Activated CD4-positive, alpha-beta memory T cell treated with anti-CD3 and anti-CD28 coated beads for 36 hours (primary cell): ENCODE data around the gene CLDN9. TPM values are rescaled to one million over a fixed set of nuclear protein-coding genes. Genes with fewer than 3 reads are reported as not detected.
A peak's percentile ranks its signal among the peaks of the same experiment; 100 is the strongest.

ENCODE experiments used
- CTCF ChIA-PET: fragments of 350-600 bp; sonication (Branson Sonifier 250); formaldehyde crosslinking; loops from one replicate; lab custom pipeline; 2021; ENCODE audit warnings: antibody characterized with exemption, inconsistent platforms; lab: Charles Lee
- POLR2A ChIA-PET: fragments of 350-600 bp; sonication (Branson Sonifier 250); formaldehyde crosslinking; loops from one replicate; lab custom pipeline; 2021; ENCODE audit warnings: antibody characterized with exemption; lab: Charles Lee
- DNase-seq: peaks from one replicate; pipeline ENCODE4 v3.0.0-alpha.2; 2020
- H3K27ac Mint-ChIP-seq: one replicate; pipeline ENCODE4 v1.8.0; 2021; ENCODE audit warnings: mixed read lengths
- H3K27me3 Mint-ChIP-seq: one replicate; pipeline ENCODE4 v1.8.0; 2021; ENCODE audit warnings: mixed read lengths
- H3K36me3 Mint-ChIP-seq: one replicate; pipeline ENCODE4 v1.8.0; 2021; ENCODE audit warnings: mixed read lengths
- H3K4me1 Mint-ChIP-seq: one replicate; pipeline ENCODE4 v1.8.0; 2021; ENCODE audit warnings: low read depth, mixed read lengths
- H3K4me3 Mint-ChIP-seq: one replicate; pipeline ENCODE4 v1.8.0; 2021; ENCODE audit warnings: mild to moderate bottlenecking, mixed read lengths
- H3K9me3 Mint-ChIP-seq: one replicate; pipeline ENCODE4 v1.8.0; 2021; ENCODE audit warnings: mixed read lengths
- intact Hi-C: fragments of 100-400 bp; cut with micrococcal nuclease; formaldehyde crosslinking; loops from one replicate; pipeline ENCODE4 v1.15.1; 2023
- total RNA-seq, 2 experiments: library from RNA; stranded (reverse); gene quantifications; one replicate each; pipeline ENCODE4 v1.2.3, GENCODE V29; 2021

CLDN9 gene
- total RNA-seq, 2 experiments from 2014 or later = not detected

- CTCF ChIA-PET = interaction anchor here (2.8 to 3.5 kb wide), 2 partner anchors 10 to 20 kb away, joined by 16 to 32 read pairs; no protein-coding TSS in a partner anchor
- peaks cover 52% of the 10 kb centered on the region for H3K27me3 Mint-ChIP-seq
These were observed 26.2 kb downstream of the CLDN9 start for GRCh38 chr16:3038896-3039295.

GRCh38 chr16:3042376-3042775, 29.7 kb downstream of the CLDN9 start:
- no peaks in the 10 kb centered on the region for H3K9me3 Mint-ChIP-seq
- no peak overlapping the region for H3K4me3 Mint-ChIP-seq
- DNase-seq = no peak
- intact Hi-C loops = no loop called here
- ChIA-PET POLR2A (no interaction called here), CTCF (interaction anchor here (0.9 to 3.7 kb wide), 4 partner anchors 12 to 87 kb away, joined by 3 to 60 read pairs (median 9); no protein-coding TSS in a partner anchor)
- H3K36me3 Mint-ChIP-seq = no peaks in the 10 kb centered on the region
- peaks cover 50% of the 10 kb centered on the region for H3K27me3 Mint-ChIP-seq
- peaks cover 13% of the 10 kb centered on the region for H3K4me1 Mint-ChIP-seq
- no peak overlapping the region for H3K27ac Mint-ChIP-seq

More at GRCh38 chr16:3038896-3039295, 26.2 kb downstream of the CLDN9 start:
- POLR2A ChIA-PET = interaction anchor here (0.5 to 1.7 kb wide), 3 partner anchors 13 to 107 kb away, joined by 3 to 4 read pairs (median 3); partner anchors contain the start of gene IL32
- no peak for DNase-seq
- no peak overlapping the region for H3K4me3 Mint-ChIP-seq
- H3K27ac Mint-ChIP-seq = no peak overlapping the region
- peaks cover 14% of the 10 kb centered on the region for H3K4me1 Mint-ChIP-seq
- intact Hi-C loops = no loop called here
- H3K36me3 Mint-ChIP-seq = no peaks in the 10 kb centered on the region
- no peaks in the 10 kb centered on the region for H3K9me3 Mint-ChIP-seq

DNA sequence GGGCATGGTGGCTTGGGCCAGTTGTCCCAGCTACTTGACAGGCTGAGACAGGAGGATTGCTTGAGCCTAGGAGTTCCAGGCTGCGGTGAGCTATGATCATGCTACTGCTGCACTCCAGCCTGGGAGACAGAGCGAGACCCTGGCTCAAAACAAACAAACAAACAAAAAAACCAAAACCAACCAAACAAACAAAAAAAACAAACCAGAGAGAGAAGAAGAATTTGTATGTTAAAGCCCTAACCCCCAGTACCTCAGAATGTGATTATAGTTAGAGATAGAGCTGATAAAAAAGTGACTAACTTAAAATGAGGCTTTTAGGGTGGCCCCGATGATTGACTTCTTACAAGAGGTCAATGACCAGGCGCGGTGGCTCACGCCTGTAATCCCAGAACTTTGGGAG, 32.0 kb downstream of the CLDN9 start:
- intact Hi-C loops = no loop called here
- Mint-ChIP-seq H3K27me3 (peaks cover 33% of the 10 kb centered on the region), H3K9me3 (no peaks in the 10 kb centered on the region), H3K36me3 (no peaks in the 10 kb centered on the region), H3K4me3 (peak overlapping the region; percentile 68), H3K27ac (no peak overlapping the region), H3K4me1 (peaks cover 15% of the 10 kb centered on the region)
- CTCF ChIA-PET = interaction anchor here (2.2 kb wide), 1 partner anchor 13 kb away, joined by 16 read pairs; no protein-coding TSS in a partner anchor
- DNase-seq = no peak
- POLR2A ChIA-PET = no interaction called here

DNA sequence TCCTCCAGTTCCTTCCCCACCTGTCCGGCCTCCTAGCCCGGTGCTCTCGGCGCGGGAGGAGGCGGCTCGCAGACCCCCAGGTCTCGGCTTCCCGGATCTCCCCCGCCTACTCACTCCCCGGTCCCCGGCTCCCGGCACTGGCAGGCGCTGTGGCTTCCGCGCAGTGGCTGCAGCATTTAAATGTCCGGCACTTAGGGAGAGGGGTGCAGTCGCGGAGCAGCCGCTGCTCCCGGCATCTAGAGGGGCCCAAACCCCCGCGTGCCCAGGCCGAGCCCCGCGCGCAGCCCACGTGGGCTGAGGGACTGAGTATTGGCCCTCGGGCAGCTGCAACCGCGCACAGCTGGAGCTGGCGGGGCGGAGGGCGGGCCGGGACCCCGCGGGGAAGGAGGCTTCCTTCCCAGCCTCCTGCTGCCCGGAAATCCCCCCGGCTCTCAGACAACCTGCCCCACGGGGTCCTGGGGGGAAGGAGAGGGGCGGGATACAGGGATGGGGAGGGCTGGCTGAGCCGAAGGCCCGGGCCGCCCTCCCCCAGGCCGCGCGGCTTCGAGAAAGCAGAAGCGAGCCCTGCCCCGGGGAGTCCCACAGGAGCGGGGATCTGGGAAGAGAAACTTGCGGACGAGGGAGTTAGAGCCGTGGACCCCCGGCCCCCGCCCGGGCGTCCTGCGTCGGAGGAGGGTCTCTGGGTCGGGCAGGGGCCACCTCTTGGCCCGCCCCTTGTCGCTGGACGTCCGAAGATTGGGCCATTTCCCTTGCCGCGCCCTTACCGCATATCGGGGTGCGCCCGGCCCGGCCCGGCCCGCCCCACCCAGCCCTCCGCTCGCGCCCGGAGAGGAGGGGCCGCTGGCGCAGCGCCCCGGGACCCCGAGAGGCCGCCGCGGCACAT, 33.3 kb downstream of the CLDN9 start, which contains the start of gene MMP25:
TSS of gene MMP25 (plus strand) at position 804 of the 883 bp plus-strand sequence. CDS start 357 bp downstream, outside the sequence.
- H3K27ac Mint-ChIP-seq = no peak within 1 kb of the TSS
- H3K4me3 Mint-ChIP-seq = peak within 1 kb of the TSS; percentile 68
- H3K4me1 Mint-ChIP-seq = peaks cover 16% of the 10 kb centered on the region
- ChIA-PET POLR2A (interaction anchor here (1.0 to 1.1 kb wide), 2 partner anchors 15 to 89 kb away, joined by 3 read pairs; partner anchors contain the start of gene ZNF213), CTCF (interaction anchor here (1.0 to 2.2 kb wide), 4 partner anchors 11 to 17 kb away, joined by 3 to 16 read pairs (median 9); no protein-coding TSS in a partner anchor)
- H3K9me3 Mint-ChIP-seq = no peaks in the 10 kb centered on the region
- no peaks in the 10 kb centered on the region for H3K36me3 Mint-ChIP-seq
- H3K27me3 Mint-ChIP-seq = peaks cover 29% of the 10 kb centered on the region
- intact Hi-C loops = no loop called here
- DNase-seq = no peak

DNA sequence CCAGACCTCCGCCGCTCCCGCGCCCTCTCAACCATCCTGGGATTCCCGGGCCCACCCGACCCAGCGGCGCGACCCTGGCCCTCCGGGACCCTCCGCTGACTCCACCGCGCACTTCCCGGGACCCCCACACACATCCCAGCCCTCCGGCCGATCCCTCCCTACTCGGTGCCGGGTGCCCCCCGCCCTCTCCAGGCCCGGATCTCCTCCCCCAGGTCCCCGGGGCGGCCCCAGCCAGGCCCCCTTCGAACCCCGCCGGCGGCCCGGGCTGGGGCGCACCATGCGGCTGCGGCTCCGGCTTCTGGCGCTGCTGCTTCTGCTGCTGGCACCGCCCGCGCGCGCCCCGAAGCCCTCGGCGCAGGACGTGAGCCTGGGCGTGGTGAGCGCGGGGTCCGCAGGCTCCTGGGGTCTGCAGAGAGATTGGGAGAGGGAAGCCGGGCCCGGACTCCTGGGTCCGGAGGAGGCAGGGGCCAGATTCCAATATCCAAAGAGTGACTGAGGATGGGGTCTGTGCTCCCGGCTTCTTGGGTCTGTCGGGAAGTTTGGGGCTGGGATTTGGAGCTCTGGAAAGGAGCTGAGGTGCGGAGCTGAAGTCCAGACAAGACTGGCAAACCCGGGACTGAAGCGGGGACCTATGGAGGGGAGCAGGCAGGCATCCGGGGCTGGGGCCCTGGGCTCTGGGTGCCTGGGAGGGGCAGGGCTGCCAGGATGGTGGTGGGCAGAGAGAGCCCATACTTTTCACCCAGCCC, 34.1 kb downstream of the CLDN9 start:
- Mint-ChIP-seq H3K9me3 (no peaks in the 10 kb centered on the region), H3K36me3 (no peaks in the 10 kb centered on the region), H3K27me3 (peaks cover 27% of the 10 kb centered on the region), H3K27ac (no peak overlapping the region), H3K4me3 (no peak overlapping the region), H3K4me1 (peaks cover 23% of the 10 kb centered on the region)
- POLR2A ChIA-PET = interaction anchor here (1.0 to 1.3 kb wide), 2 partner anchors 15 kb away, joined by 3 to 5 read pairs; no protein-coding TSS in a partner anchor
- CTCF ChIA-PET = interaction anchor here (1.8 to 6.2 kb wide), 4 partner anchors 12 to 83 kb away, joined by 8 to 89 read pairs (median 16); no protein-coding TSS in a partner anchor
- DNase-seq = no peak
- intact Hi-C loops = no loop called here

DNA sequence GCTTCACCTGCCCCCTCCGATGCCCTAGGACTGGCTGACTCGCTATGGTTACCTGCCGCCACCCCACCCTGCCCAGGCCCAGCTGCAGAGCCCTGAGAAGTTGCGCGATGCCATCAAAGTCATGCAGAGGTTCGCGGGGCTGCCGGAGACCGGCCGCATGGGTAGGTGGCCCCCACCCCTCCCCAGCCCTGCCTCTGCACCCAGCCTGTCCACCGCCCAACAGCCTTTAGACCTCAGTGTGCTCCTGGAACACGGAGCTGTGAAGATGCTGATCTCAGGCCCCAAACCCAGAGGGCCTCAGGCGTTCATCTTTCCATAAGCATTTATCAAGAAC, 34.6 kb downstream of the CLDN9 start:
- ChIA-PET CTCF (interaction anchor here (1.5 to 6.2 kb wide), 6 partner anchors 11 to 82 kb away, joined by 4 to 89 read pairs (median 12); partner anchors contain the start of gene IL32), POLR2A (interaction anchor here (1.3 kb wide), 1 partner anchor 16 kb away, joined by 5 read pairs; no protein-coding TSS in a partner anchor)
- H3K9me3 Mint-ChIP-seq = no peaks in the 10 kb centered on the region
- intact Hi-C loops = no loop called here
- no peak overlapping the region for H3K27ac Mint-ChIP-seq
- H3K4me1 Mint-ChIP-seq = peaks cover 26% of the 10 kb centered on the region
- no peak overlapping the region for H3K4me3 Mint-ChIP-seq
- H3K36me3 Mint-ChIP-seq = no peaks in the 10 kb centered on the region
- no peak for DNase-seq
- H3K27me3 Mint-ChIP-seq = peaks cover 27% of the 10 kb centered on the region

GRCh38 chr16:3049921-3050481, 37.3 kb downstream of the CLDN9 start:
- ChIA-PET POLR2A (no interaction called here), CTCF (interaction anchor here (6.2 kb wide), 1 partner anchor 19 kb away, joined by 89 read pairs; no protein-coding TSS in a partner anchor)
- no peak overlapping the region for H3K27ac Mint-ChIP-seq
- DNase-seq = no peak
- no peak overlapping the region for H3K4me3 Mint-ChIP-seq
- peaks cover 7% of the 10 kb centered on the region for H3K27me3 Mint-ChIP-seq
- H3K9me3 Mint-ChIP-seq = no peaks in the 10 kb centered on the region
- peaks cover 32% of the 10 kb centered on the region for H3K4me1 Mint-ChIP-seq
- peaks cover 9% of the 10 kb centered on the region for H3K36me3 Mint-ChIP-seq
- intact Hi-C loops = no loop called here

DNA sequence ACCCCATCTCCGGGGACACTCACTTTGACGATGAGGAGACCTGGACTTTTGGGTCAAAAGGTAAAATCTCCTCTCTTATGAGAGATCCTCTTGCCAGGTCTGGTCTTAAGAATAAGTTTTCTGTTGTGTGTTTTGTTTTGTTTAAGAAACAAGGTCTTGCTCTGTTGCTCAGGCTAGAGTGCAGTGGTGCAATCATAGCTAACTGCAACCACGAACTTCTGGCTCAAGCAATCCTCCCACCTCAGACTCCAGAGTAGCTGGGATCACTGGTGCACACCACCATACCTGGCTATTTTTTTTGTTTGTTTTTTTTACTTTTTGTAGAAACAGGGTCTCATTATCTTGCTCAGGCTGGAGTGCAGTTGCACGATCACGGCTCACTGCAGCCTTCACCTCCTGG, 37.8 kb downstream of the CLDN9 start:
- ChIA-PET POLR2A (no interaction called here), CTCF (interaction anchor here (0.9 to 6.2 kb wide), 3 partner anchors 9 to 76 kb away, joined by 3 to 89 read pairs (median 3); no protein-coding TSS in a partner anchor)
- H3K27me3 Mint-ChIP-seq = peaks cover 3% of the 10 kb centered on the region
- H3K4me3 Mint-ChIP-seq = no peak overlapping the region
- no peaks in the 10 kb centered on the region for H3K9me3 Mint-ChIP-seq
- H3K36me3 Mint-ChIP-seq = peaks cover 12% of the 10 kb centered on the region
- H3K4me1 Mint-ChIP-seq = peaks cover 33% of the 10 kb centered on the region
- no peak for DNase-seq
- intact Hi-C loops = no loop called here
- H3K27ac Mint-ChIP-seq = peak overlapping the region; percentile 38

- Mint-ChIP-seq H3K27ac (peak overlapping the region; percentile 58), H3K9me3 (no peaks in the 10 kb centered on the region), H3K4me1 (peaks cover 37% of the 10 kb centered on the region), H3K4me3 (no peak overlapping the region), H3K36me3 (peaks cover 14% of the 10 kb centered on the region), H3K27me3 (peaks cover 3% of the 10 kb centered on the region)
- DNase-seq = no peak
- ChIA-PET CTCF (interaction anchor here (0.9 to 6.2 kb wide), 4 partner anchors 8 to 79 kb away, joined by 3 to 89 read pairs (median 6); no protein-coding TSS in a partner anchor), POLR2A (interaction anchor here (0.8 kb wide), 1 partner anchor 11 kb away, joined by 3 read pairs; no protein-coding TSS in a partner anchor)
- intact Hi-C loops = no loop called here
These were observed 38.3 kb downstream of the CLDN9 start for GRCh38 chr16:3051009-3051408.

GRCh38 chr16:3051494-3051893, 38.8 kb downstream of the CLDN9 start:
- Mint-ChIP-seq H3K4me3 (no peak overlapping the region), H3K9me3 (no peaks in the 10 kb centered on the region), H3K27me3 (peaks cover 3% of the 10 kb centered on the region), H3K4me1 (peaks cover 39% of the 10 kb centered on the region), H3K27ac (peak overlapping the region; percentile 58), H3K36me3 (peaks cover 14% of the 10 kb centered on the region)
- intact Hi-C loops = no loop called here
- peak; percentile 51 for DNase-seq
- CTCF ChIA-PET = interaction anchor here (1.1 to 6.2 kb wide), 3 partner anchors 21 to 78 kb away, joined by 3 to 89 read pairs (median 9); no protein-coding TSS in a partner anchor
- POLR2A ChIA-PET = interaction anchor here (0.8 kb wide), 1 partner anchor 12 kb away, joined by 3 read pairs; no protein-coding TSS in a partner anchor
